ENCODE results near the gene AGBL1.

GRCh38 chr15:86877171-86877631, 797.5 kb downstream of the AGBL1 start:
- TF ChIP-seq CTCF (IDR thresholded peaks at IDR 0.05; ENCODE audit: extremely low read depth in 1 of 2, insufficient read depth in 1 of 2, low read depth in 1 of 2, low read length in 2 of 2) (no peak), POLR2A (IDR thresholded peaks at IDR 0.05; ENCODE audit: low read depth, low read length) (no peak)

Data from endothelial cell of umbilical vein (primary cell).